Right ventricle myocardium inferior (tissue), 1 donor: ENCODE data around the gene ERC1. TPM values are rescaled to one million over a fixed set of nuclear protein-coding genes. Genes with fewer than 3 reads are reported as not detected.
"Not testable (repeated sequence)": the region's sequence is repeated elsewhere in the genome, so short reads cannot be mapped to it uniquely, and the experiment has no call there.

ENCODE experiments used
- ATAC-seq: fragments of 200-7000 bp; cut with Tn5 transposase; one replicate; pipeline ENCODE4 v1.9.1; 2020; ENCODE audit warnings: mild to moderate bottlenecking, moderate library complexity
- DNase-seq: peaks from one replicate; pipeline ENCODE4 v3.0.0; 2021; ENCODE audit errors: missing footprints
- intact Hi-C: fragments of 100-400 bp; cut with DNase I; formaldehyde crosslinking; loops from one replicate; pipeline ENCODE4 v1.11.0; 2022
- total RNA-seq: library from RNA; stranded (reverse); fragmentation: NEBNext Ultra II Directional; extraction: Animal tissue kit (Norgen Biotek cat#: 25700); gene quantifications from one replicate; pipeline ENCODE4 v1.2.1, GENCODE V29; 2021
- donor health status: DM: no; HTN: yes; CAD: no; lungs with severe emphysema.

ERC1 gene
- total RNA-seq, 1 donor from 2014 or later, result 43.1 TPM

DNA sequence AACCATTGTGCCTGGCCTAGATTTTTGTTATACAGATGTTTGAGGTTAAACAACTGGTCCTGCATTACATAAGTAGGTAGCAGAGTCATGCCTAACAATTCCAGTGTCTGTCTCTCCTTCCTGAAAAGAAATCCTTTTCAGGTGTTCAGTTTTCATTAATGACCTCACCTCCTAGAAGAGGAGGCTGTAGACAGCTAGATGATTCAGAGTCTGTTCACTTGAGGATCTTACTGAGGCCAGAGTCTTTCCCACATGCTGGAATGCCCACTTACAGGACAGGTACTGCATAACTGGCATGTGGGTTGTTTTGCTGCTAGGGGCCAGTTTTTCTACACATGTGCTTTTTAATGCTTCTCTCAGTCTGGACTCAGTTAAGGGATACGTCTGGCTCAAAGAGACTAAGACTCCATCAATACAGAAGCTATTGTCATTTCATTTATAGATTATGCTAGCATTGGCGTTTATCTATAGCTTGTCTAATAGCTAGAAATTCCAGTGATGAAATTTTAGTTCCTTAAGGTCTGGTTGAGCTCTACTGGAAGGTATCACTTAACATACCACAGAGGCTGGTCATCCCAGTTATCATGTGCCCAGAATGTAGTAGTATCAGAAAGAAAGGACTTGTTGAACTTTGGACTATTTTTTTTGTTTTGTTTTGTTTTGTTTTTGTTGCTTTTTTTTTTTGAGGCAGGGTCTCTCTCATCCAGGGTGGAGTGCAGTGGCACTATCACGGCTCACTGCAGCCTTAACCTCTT lies 206.4 kb downstream of the ERC1 start:
- DNase-seq (no peak), ATAC-seq (no peak)
- intact Hi-C loops, result no loop called here

DNA sequence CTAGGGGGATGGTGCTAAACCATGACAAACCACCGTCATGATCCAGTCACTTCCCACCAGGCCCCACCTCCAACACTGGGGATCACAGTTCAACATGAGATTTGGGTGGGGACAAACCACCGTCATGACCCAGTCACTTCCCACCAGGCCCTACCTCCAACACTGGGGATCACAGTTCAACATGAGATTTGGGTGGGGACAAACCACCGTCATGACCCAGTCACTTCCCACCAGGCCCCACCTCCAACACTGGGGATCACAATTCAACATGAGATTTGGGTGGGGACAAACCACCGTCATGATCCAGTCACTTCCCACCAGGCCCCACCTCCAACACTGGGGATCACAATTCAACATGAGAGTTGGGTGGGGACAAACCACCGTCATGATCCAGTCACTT lies 207.8 kb downstream of the ERC1 start:
- intact Hi-C loops, DNase-seq, ATAC-seq: not testable (repeated sequence)

GRCh38 chr12:1199700-1200099 lies 208.7 kb downstream of the ERC1 start:
- intact Hi-C loops, result loop anchor here (10.0 kb wide), 1 partner anchor 385 kb away; no protein-coding TSS in a partner anchor
- ATAC-seq, result peak; percentile 48
- DNase-seq, result no peak

GRCh38 chr12:1201030-1201429 lies 210.0 kb downstream of the ERC1 start:
- intact Hi-C loops, result loop anchor here (10.0 kb wide), 1 partner anchor 384 kb away; no protein-coding TSS in a partner anchor
- ATAC-seq, result no peak
- DNase-seq, result no peak

DNA sequence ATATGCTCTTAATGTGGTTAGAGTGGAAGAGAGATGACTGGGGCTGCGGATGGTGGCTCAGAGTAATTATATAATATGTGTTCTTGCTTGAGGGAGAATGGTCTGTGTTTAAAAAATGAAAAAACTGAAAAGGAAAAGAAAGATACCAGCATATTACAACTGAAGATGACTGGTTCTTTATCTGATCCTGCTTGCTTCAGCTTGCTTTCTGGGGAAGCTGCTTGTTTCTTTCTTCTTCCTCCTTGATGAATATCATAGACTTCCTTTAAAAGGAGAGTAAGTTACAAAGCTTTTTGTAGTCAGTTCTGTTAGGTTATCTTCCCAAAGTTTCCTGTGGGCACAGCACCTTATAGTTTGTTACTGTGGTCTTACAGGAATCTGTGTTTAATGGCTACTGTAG lies 210.9 kb downstream of the ERC1 start:
- intact Hi-C loops, result loop anchor here (10.0 kb wide), 1 partner anchor 383 kb away; no protein-coding TSS in a partner anchor
- no peak for DNase-seq
- ATAC-seq, result no peak

GRCh38 chr12:1203735-1204019 lies 212.7 kb downstream of the ERC1 start:
- intact Hi-C loops, result loop anchor here (10.0 kb wide), 1 partner anchor 381 kb away; no protein-coding TSS in a partner anchor
- ATAC-seq (peak; percentile 45), DNase-seq (no peak)

- ATAC-seq (no peak), DNase-seq (no peak)
- intact Hi-C loops, result loop anchor here (10.0 kb wide), 1 partner anchor 380 kb away; no protein-coding TSS in a partner anchor
These were observed 213.6 kb downstream of the ERC1 start for GRCh38 chr12:1204581-1205121.

- DNase-seq (no peak), ATAC-seq (no peak)
- intact Hi-C loops, result loop anchor here (10.0 kb wide), 1 partner anchor 379 kb away; no protein-coding TSS in a partner anchor
These were observed 214.6 kb downstream of the ERC1 start for GRCh38 chr12:1205512-1206060.

DNA sequence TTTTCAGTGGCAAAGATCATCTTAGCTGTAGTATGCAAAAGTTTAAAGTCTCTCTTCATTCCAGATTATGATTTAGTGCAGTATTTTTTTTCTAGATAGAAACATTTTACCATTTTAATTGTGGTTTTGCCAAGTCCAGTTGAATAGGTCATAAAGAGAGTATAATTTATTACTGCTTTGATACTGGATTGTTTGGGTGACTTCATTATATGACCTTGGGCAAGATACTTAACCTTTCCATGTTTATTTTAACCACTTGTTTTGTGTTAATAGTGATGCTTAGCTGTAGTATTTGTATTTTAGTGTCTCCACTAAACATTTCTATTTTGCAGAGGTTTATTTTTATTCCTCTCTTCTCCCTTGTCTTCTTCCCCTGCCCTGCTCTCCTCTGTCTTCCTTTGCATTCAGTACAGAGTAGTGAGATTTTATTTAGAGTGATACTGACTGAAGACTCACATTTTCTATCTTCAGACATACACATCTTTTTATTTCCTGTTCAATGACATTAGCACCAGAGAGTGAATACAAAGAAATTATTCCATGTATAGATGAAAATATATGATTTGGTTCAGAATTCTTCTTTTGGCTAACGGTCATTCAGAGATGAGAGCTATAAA lies 215.2 kb downstream of the ERC1 start:
- peak; percentile 24 for ATAC-seq

DNA sequence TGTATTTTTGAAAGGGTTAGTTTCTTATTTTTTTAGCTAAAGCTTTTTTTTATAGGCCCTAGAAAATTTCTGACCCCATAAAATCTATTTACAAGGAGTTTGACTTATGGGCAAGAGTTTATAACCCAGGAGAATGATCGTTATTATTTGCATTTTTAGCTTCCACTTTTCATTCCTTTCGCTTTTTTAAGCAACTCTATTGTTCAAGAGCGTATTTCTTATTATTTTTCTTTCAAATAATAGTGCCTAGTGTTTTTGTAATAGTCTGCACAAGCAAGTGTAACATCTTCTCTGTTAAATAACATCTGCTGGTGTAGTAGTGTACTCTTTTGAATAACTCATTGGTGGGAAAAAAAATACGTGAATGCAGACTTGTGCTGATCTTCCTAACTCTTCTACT lies 216.3 kb downstream of the ERC1 start:
- DNase-seq, result no peak
- intact Hi-C loops, result loop anchor here (10.0 kb wide), 1 partner anchor 378 kb away; no protein-coding TSS in a partner anchor
- ATAC-seq, result no peak

More for the DNA sequence above, 215.2 kb downstream of the ERC1 start:
- intact Hi-C loops, result loop anchor here (10.0 kb wide), 1 partner anchor 379 kb away; no protein-coding TSS in a partner anchor
- no peak for DNase-seq

- not testable (repeated sequence) for ATAC-seq, DNase-seq
- intact Hi-C loops, result loop anchor here (10.0 kb wide), 1 partner anchor 376 kb away; no protein-coding TSS in a partner anchor
These were observed 217.7 kb downstream of the ERC1 start for GRCh38 chr12:1208719-1209118.

GRCh38 chr12:1212526-1212925 lies 221.5 kb downstream of the ERC1 start:
- intact Hi-C loops, result loop anchor here (10.0 kb wide), 1 partner anchor 152 kb away; no protein-coding TSS in a partner anchor
- no peak for ATAC-seq
- DNase-seq, result no peak

GRCh38 chr12:1213205-1213604 lies 222.2 kb downstream of the ERC1 start:
- intact Hi-C loops, result loop anchor here (10.0 kb wide), 1 partner anchor 152 kb away; no protein-coding TSS in a partner anchor
- DNase-seq (no peak), ATAC-seq (no peak)

- DNase-seq (no peak), ATAC-seq (no peak)
- intact Hi-C loops, result loop anchor here (10.0 kb wide), 1 partner anchor 151 kb away; no protein-coding TSS in a partner anchor
These were observed 222.7 kb downstream of the ERC1 start for GRCh38 chr12:1213618-1214205.

- intact Hi-C loops, result loop anchor here (10.0 kb wide), 1 partner anchor 148 kb away; no protein-coding TSS in a partner anchor
- ATAC-seq (no peak), DNase-seq (no peak)
These were observed 225.5 kb downstream of the ERC1 start for GRCh38 chr12:1216560-1216959.

GRCh38 chr12:1217191-1217949 lies 226.3 kb downstream of the ERC1 start:
- no peak for DNase-seq
- peak; percentile 53 for ATAC-seq
- intact Hi-C loops, result loop anchor here (10.0 kb wide), 1 partner anchor 147 kb away; no protein-coding TSS in a partner anchor

DNA sequence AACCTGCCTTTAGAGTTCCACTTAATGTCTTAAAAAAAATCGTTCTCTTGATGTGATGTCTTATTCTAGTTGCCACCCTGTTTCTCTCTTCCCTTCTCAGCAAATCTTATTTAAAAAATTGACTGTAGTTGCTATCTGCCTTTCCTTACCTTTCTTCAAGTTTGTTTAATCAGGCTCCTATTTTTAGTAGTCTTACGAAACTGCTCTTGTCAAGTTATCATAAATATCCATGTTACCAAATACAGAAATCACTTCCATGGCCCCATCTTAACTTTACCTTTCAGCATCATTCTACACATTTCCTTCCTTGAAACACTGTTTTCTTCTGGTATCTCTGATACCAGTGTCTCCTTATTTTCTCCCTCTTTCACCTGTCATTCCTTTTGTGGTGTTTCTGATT lies 227.3 kb downstream of the ERC1 start:
- ATAC-seq, result no peak

More for the DNA sequence above, 227.3 kb downstream of the ERC1 start:
- intact Hi-C loops, result loop anchor here (10.0 kb wide), 1 partner anchor 146 kb away; no protein-coding TSS in a partner anchor
- no peak for DNase-seq
